GM08714 (cell line): ENCODE results near the gene MPZL2.

Source experiments
- H3K4me3 ChIP-seq: fragments of 200-500 bp; sonication (Bioruptor generic); 2 replicates; pipeline ENCODE4 v1.5.1; 2014; ENCODE audit warnings: mild to moderate bottlenecking, low read length, inconsistent platforms
- ZNF274 ChIP-seq: IDR thresholded peaks from 2 replicates; pipeline ENCODE4 v1.6.1; 2012; ENCODE audit warnings: mild to moderate bottlenecking, low read depth, low read length

MPZL2 gene

GRCh38 chr11:118267486-118267885, 3.4 kb upstream of the MPZL2 start:
- no peak overlapping the region for H3K4me3 ChIP-seq
- no peak for TF ChIP-seq ZNF274

- no peak overlapping the region for H3K4me3 ChIP-seq
- no peak for TF ChIP-seq ZNF274
Measured at GRCh38 chr11:118265954-118266353, 1.9 kb upstream of the MPZL2 start.

DNA sequence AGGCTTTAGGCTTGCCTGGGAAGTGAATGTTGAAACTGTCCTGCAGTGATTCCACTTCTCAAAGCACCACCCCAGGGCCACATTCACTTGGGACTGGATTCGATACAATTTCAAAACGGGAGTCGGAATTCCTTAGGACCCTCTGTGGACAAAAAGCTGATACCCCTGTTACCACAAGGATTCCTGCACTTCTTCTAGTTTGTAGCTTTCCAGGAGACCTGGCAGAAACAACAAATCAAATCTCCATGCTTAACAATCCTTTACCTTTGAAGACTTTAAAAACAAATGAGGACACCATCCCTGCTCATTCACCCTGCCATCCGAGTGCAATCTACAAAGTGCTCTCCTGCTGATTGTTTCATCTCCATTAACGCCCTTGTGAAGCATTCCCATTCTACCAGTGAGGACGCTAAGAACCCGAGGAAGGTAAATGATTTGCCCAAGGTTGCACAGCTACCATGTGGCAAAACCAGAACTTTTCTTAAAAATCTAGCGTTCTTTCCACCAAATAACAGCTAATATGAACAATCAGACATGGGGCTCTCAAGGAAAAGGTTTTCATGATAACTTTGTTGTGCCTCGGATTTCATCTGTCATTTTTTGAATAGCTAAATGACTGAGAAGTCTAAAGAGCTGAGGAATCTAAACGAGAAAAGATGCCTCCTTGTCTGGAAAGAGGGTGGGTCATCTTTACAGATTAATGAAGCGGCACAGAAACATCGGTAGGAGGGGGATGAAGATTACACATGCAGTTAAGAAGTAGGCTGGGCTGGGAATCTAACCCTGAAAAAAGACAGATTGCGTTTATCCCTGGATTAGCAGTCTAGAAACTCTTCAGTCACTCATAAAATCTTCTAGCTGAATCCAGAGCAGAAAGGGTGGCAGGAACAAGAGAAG, 720 bp upstream of the MPZL2 start:
- TF ChIP-seq ZNF274, result no peak
- H3K4me3 ChIP-seq, result no peak overlapping the region

GRCh38 chr11:118263112-118263511, 985 bp downstream of the MPZL2 start:
- no peak for TF ChIP-seq ZNF274
- no peak overlapping the region for H3K4me3 ChIP-seq

- no peak overlapping the region for H3K4me3 ChIP-seq
- no peak for TF ChIP-seq ZNF274
Measured at GRCh38 chr11:118260353-118260752, 3.7 kb downstream of the MPZL2 start.

GRCh38 chr11:118259138-118259537, 5.0 kb downstream of the MPZL2 start:
- no peak for TF ChIP-seq ZNF274
- H3K4me3 ChIP-seq, result no peak overlapping the region

GRCh38 chr11:118258410-118258809, 5.7 kb downstream of the MPZL2 start:
- TF ChIP-seq ZNF274, result no peak
- H3K4me3 ChIP-seq, result no peak overlapping the region

DNA sequence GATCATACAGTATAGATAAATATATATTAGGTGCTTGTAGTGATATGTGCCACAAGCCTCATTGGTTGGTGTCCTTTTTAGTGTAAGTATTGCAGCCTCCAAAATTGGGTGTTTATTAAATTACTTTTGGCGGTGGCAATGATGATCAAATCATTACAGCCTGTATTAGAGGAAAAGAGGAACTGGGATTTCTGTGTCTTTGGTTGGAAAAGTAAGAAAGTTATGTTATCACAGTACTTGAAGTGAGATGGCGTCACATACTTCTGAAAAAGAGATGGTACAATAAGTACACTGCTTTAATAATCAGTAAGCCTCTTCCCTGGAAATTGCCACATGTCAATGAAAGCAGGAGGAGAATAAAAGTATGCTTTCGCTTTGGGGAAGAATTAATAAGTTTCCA, 11.4 kb downstream of the MPZL2 start:
- TF ChIP-seq ZNF274, result no peak
- peak overlapping the region; percentile 74; the same call in 1 of the 2 replicates for H3K4me3 ChIP-seq

- TF ChIP-seq ZNF274, result no peak
- peak within 1 kb of the TSS; percentile 74 for H3K4me3 ChIP-seq
Measured at GRCh38 chr11:118251858-118252652, 12.0 kb downstream of the MPZL2 start, which contains the start of gene MPZL3. MPZL3 (minus strand) TSS chr11:118252365; CDS start chr11:118252294, 71 bp downstream.

GRCh38 chr11:118247041-118247440, 17.1 kb downstream of the MPZL2 start:
- no peak overlapping the region for H3K4me3 ChIP-seq
- no peak for TF ChIP-seq ZNF274

- no peak overlapping the region for H3K4me3 ChIP-seq
Measured at GRCh38 chr11:118245936-118246562, 18.0 kb downstream of the MPZL2 start.

DNA sequence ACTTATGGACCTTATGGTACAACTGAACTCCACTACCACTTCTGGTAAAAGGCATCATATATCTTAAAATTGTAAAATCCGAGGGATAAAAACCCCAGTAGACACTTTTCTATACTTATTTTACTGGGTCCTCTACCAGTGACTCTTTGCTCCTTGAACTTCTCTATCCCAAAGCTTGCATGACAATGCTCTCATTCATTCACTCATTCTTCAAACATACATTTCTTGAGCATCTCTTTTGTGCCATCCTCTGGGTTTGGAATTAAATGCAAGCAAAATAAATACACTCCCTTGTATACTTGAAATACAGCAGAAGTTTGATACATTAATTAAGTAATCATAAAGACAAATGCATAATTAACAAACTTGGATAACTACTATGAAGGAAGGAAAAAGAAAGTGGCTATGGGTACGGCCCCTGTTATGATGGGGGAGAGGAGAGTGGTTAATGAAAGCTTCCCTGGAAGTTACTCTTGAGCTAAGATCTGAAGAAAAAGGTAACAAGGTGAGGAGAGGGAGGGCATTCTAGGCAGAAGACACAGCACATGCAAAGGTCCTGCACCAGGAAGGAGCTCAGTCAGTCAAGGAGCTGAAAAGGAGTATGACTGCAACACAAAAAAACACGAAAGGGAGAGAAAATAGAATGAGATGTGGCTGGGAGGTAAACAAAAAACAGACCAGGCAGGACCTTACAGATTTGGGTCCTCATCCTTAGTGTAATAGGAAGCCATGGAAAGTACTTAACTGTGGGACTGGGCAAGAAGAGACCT, 19.9 kb downstream of the MPZL2 start:
- no peak for TF ChIP-seq ZNF274
- H3K4me3 ChIP-seq, result no peak overlapping the region

More at GRCh38 chr11:118245936-118246562, 18.0 kb downstream of the MPZL2 start:
- no peak for TF ChIP-seq ZNF274

GRCh38 chr11:118243161-118243560, 20.9 kb downstream of the MPZL2 start:
- TF ChIP-seq ZNF274, result no peak
- H3K4me3 ChIP-seq, result no peak overlapping the region

DNA sequence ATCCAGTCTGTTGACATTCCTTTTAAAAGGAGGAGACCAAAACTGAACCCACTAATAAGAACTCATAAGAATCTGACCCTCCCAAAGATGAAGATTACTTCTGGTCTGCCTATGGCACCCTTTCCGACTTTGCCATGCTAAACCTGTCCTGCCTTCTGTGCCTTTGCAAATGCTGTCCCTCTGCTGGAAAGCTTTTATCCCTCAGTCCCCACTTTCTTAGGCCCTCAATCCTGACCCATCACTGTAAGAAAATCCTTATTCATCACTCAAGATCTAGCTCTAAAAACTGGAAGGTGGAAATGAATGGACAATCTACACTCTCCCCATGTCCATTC, 22.4 kb downstream of the MPZL2 start:
- TF ChIP-seq ZNF274, result no peak
- no peak overlapping the region; the same call in 1 of the 2 replicates for H3K4me3 ChIP-seq
